ENCODE measurements around the gene AUTS2.
A peak's percentile ranks its signal among the peaks of the same experiment; 100 is the strongest.

AUTS2 gene

DNA sequence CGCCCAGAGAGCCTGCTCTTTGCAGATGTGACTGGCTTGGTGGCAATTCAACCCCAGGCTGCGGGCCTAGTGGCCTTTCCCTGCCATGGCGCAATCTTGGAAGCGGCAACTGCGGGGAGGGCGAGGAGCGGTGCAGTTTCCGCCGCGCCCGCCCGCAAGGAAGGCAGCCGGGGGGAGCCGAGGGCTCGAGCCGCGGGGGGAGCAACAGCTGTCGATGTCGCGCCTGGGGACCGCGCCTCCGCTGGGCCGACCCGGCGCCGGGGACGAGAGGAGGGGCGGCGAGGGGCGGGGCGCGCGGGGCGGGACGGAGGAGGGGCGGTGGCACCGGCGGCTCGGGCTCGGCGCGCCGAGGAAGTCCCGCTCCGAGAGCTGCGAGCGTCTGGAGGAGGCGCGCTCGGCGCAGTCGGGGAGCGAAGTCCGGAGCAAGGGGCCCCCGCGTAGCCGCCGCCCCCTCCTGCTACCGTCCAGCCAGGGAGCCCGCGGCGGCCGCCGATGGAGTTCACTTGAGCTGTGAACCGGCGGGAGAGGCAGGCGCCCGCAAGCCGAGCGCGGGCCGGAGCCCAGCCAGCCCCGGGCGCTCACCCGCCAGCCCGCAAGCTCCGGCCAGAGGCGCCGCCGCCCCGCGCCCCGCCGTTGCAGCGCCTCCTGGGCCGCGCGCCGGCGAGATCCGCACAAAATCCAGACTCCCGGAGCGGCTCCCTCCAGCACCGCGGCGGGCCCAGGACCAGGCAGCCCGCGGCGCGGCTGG, 1095.6 kb downstream of the AUTS2 start:
- TF ChIP-seq HDGF (IDR thresholded peaks at IDR 0.05; ENCODE audit: borderline replicate concordance) (no peak), FOXA1 (IDR thresholded peaks at IDR 0.05) (no peak), ELF4 (IDR thresholded peaks at IDR 0.05) (no peak)
- DNase-seq (ENCODE audit: extremely low spot score), result peak; percentile 66
- ChIA-PET POLR2A (interaction anchor here (0.9 to 1.5 kb wide), 6 partner anchors 11 to 414 kb away, joined by 3 to 8 read pairs (median 3); no protein-coding TSS in a partner anchor), CTCF (interaction anchor here (0.6 kb wide), 1 partner anchor 109 kb away, joined by 3 read pairs; no protein-coding TSS in a partner anchor)

- TF ChIP-seq ARNT (IDR thresholded peaks at IDR 0.05) (0 out of 2 replicates have a peak, but pooled peaks have one; percentile 16), SUZ12 (IDR thresholded peaks at IDR 0.05) (no peak), FOXA1 (IDR thresholded peaks at IDR 0.05) (no peak)
- CTCF ChIA-PET, result no interaction called here
- peak; percentile 29 for DNase-seq (ENCODE audit: extremely low spot score)
- POLR2A ChIA-PET, result interaction anchor here (0.9 to 1.5 kb wide), 7 partner anchors 11 to 415 kb away, joined by 3 to 8 read pairs (median 3); no protein-coding TSS in a partner anchor
These were observed 1096.2 kb downstream of the AUTS2 start for GRCh38 chr7:70694434-70694970.

DNA sequence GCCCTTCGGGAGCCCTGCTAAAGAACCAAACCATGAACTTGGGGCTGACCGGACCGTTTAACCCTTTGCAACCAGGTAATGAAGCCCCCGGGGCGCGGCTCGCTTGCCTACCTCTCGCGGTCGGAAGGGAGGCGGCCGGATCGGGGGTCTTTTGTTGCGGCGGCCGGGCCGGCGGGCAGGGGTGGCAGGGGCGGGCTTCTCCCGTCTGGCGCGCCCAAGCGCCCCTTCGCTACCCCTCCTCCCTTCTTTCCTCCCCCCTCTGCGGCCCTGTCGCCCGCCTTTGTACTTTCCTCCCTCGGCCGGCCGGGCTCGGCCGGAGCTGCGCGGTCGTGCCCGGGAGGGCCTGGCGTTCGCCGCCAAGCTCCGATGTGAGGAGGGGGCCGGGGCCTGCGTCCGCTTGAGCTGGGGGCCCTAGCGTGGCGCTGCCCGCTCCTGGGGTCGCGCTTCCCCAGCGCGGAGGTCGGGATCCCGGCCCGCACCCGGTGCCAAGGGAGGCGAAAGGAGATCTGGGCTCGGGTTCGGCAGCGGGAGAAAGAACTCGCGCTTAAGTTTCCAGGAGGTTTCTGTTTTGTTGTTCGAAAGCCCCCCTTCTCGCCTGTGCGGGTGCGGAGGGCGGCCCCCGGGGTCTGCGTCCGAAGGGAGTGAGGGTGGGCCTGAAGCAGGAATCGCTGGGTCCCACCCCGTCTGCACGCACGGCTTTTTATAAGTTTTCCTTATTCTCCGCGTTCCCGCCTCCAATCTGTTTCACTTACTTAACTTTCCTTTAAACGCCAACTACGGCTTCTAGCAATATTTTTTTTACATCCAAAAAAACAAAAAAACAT, 1096.9 kb downstream of the AUTS2 start:
- POLR2A ChIA-PET, result interaction anchor here (0.6 to 1.9 kb wide), 6 partner anchors 10 to 415 kb away, joined by 3 to 8 read pairs (median 4); no protein-coding TSS in a partner anchor
- TF ChIP-seq SUZ12 (IDR thresholded peaks at IDR 0.05), result no peak

DNA sequence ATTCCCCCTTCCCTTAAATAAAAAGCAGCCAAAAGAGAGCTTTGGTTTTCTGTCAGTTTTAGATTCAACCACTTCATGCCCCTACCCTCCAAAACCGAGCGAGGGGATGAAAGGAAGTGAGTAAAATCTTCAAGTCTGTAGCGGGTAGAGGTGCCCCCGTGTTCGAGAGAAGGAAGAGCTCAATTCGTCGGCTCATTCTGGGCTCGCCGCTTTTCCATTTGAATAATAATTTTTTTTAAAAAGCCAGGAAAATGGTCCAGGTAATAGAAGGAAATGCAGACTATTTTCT, 1097.5 kb downstream of the AUTS2 start:
- DNase-seq (ENCODE audit: extremely low spot score), result no peak
- TF ChIP-seq NFRKB (IDR thresholded peaks at IDR 0.05), result no peak
- TF ChIP-seq FOXK2 (IDR thresholded peaks at IDR 0.05), result no peak
- POLR2A ChIA-PET, result interaction anchor here (0.6 to 1.9 kb wide), 3 partner anchors 58 to 113 kb away, joined by 3 to 7 read pairs (median 4); no protein-coding TSS in a partner anchor
- CTCF ChIA-PET, result interaction anchor here (1.0 kb wide), 1 partner anchor 111 kb away, joined by 3 read pairs; no protein-coding TSS in a partner anchor

More for the DNA sequence above, 1096.9 kb downstream of the AUTS2 start:
- CTCF ChIA-PET, result interaction anchor here (1.0 kb wide), 1 partner anchor 110 kb away, joined by 3 read pairs; no protein-coding TSS in a partner anchor
- no peak for DNase-seq (ENCODE audit: extremely low spot score)

DNA sequence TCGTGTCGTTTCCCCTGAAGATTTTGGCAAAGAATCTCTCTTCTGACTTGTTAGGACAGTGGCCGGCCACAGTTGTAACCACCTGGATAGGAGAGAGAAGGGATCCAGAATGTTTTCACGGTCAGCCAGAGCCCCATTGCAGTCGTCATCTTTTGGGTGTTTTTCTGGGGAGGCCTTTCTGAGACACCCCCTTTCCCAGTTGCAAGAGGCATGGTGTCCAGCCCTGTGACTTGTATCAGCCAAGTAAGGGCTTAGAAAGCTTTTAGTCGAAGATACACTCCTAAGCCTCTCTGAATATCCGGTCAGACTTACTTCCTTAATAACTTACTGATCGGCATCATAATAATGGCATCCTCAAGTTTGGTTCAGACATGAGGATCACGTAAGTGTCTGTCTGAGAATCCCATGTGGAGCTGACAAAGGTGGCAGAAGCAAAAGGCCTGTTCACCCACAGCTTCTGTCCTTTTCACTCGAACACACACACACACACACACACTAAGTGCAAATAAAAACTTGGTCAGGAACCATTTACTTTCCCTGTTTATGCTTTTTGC, 1098.0 kb downstream of the AUTS2 start:
- no peak for DNase-seq (ENCODE audit: extremely low spot score)
- no peak for TF ChIP-seq PKNOX1 (IDR thresholded peaks at IDR 0.05)
- TF ChIP-seq FOXA1 (IDR thresholded peaks at IDR 0.05), result no peak
- TF ChIP-seq ZNF384 (IDR thresholded peaks at IDR 0.05), result no peak
- TF ChIP-seq NFRKB (IDR thresholded peaks at IDR 0.05), result no peak
- no peak for TF ChIP-seq FOXM1 (IDR thresholded peaks at IDR 0.05; ENCODE audit: borderline replicate concordance)
- no peak for TF ChIP-seq ELF4 (IDR thresholded peaks at IDR 0.05)
- TF ChIP-seq FOXK2 (IDR thresholded peaks at IDR 0.05), result no peak
- no peak for TF ChIP-seq CTBP1 (IDR thresholded peaks at IDR 0.05; ENCODE audit: borderline replicate concordance)
- TF ChIP-seq ARNT (IDR thresholded peaks at IDR 0.05), result no peak
- no peak for TF ChIP-seq SP1 (IDR thresholded peaks at IDR 0.05)
- ChIA-PET CTCF (interaction anchor here (0.7 to 1.0 kb wide), 2 partner anchors 111 to 112 kb away, joined by 3 read pairs; no protein-coding TSS in a partner anchor), POLR2A (interaction anchor here (0.6 to 1.9 kb wide), 4 partner anchors 9 to 113 kb away, joined by 3 to 7 read pairs (median 4); no protein-coding TSS in a partner anchor)

- POLR2A ChIA-PET, result interaction anchor here (1.2 kb wide), 2 partner anchors 103 to 227 kb away, joined by 3 to 4 read pairs; no protein-coding TSS in a partner anchor
- CTCF ChIA-PET, result interaction anchor here (0.5 to 1.9 kb wide), 13 partner anchors 8 to 657 kb away, joined by 3 to 13 read pairs (median 4); no protein-coding TSS in a partner anchor
- peak; percentile 47 for DNase-seq (ENCODE audit: extremely low spot score)
- TF ChIP-seq ZNF384 (IDR thresholded peaks at IDR 0.05), result peak; percentile 35; the same call in 1 of the 2 replicates
- no peak for TF ChIP-seq PKNOX1 (IDR thresholded peaks at IDR 0.05)
These were observed 1100.1 kb downstream of the AUTS2 start for GRCh38 chr7:70698219-70698832.

DNA sequence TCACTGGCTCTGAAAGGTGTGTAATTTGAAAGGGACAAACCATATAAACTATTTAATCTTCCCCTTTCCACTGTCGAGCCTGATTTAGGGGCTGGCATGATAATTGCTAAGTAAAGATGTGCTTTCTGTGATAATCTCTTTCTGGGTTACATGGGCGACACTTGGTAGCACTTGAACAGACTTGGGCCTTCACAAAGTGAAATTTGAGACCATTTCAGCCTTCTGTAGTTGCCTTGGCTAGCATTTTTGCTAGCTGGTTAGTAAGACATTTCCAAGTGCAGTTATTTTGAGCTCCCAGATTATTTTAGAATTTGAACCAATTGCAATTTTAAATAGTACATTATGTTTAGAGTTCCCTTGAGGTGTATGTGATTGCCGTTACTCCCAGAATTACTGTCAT, 1101.0 kb downstream of the AUTS2 start:
- DNase-seq (ENCODE audit: extremely low spot score), result no peak
- CTCF ChIA-PET, result interaction anchor here (0.9 to 1.9 kb wide), 7 partner anchors 18 to 657 kb away, joined by 3 to 13 read pairs (median 3); no protein-coding TSS in a partner anchor
- POLR2A ChIA-PET, result interaction anchor here (1.2 kb wide), 2 partner anchors 104 to 228 kb away, joined by 3 to 4 read pairs; no protein-coding TSS in a partner anchor
- no peak for TF ChIP-seq CTBP1 (IDR thresholded peaks at IDR 0.05; ENCODE audit: borderline replicate concordance)
- no peak for TF ChIP-seq BHLHE40 (IDR thresholded peaks at IDR 0.05; ENCODE audit: borderline replicate concordance)
- no peak for TF ChIP-seq PKNOX1 (IDR thresholded peaks at IDR 0.05)
- TF ChIP-seq FOXK2 (IDR thresholded peaks at IDR 0.05), result no peak
